Activated T-helper 17 cell treated with anti-CD3 and anti-CD28 coated beads, Interleukin-2, amount 50 U/mL, for 72 hours (primary cell): ENCODE measurements around the gene PALM3. TPM values are rescaled to one million over a fixed set of nuclear protein-coding genes. Genes with fewer than 3 reads are reported as not detected.
A peak's percentile ranks its signal among the peaks of the same experiment; 100 is the strongest.
"Not testable (repeated sequence)": the region's sequence is repeated elsewhere in the genome, so short reads cannot be mapped to it uniquely, and the experiment has no call there.

Experiments used
- ATAC-seq: fragments of 150-1000 bp; cut with Tn5 transposase; replicated peaks from 2 replicates; pipeline ENCODE4 v1.10.0; 2021; ENCODE audit warnings: mild to moderate bottlenecking, moderate library complexity
- H3K27ac Mint-ChIP-seq: one replicate; pipeline ENCODE4 v1.8.0; 2022; ENCODE audit warnings: mixed read lengths
- H3K27me3 Mint-ChIP-seq: one replicate; pipeline ENCODE4 v1.8.0; 2022; ENCODE audit warnings: mixed read lengths
- H3K36me3 Mint-ChIP-seq: one replicate; pipeline ENCODE4 v1.8.0; 2022; ENCODE audit warnings: low read depth, mild to moderate bottlenecking, mixed read lengths
- H3K4me1 Mint-ChIP-seq: one replicate; pipeline ENCODE4 v1.8.0; 2022; ENCODE audit warnings: mixed read lengths
- H3K4me3 Mint-ChIP-seq: one replicate; pipeline ENCODE4 v1.8.0; 2022; ENCODE audit warnings: mild to moderate bottlenecking, mixed read lengths
- H3K9me3 Mint-ChIP-seq: one replicate; pipeline ENCODE4 v1.8.0; 2022; ENCODE audit warnings: mixed read lengths
- total RNA-seq, 2 donors: library from RNA; stranded (reverse); gene quantifications; one replicate each; pipeline ENCODE4 v1.2.3, GENCODE V29; 2022

PALM3 gene
- total RNA-seq, 2 donors from 2014 or later, result not detected

- H3K4me3 Mint-ChIP-seq, H3K4me1 Mint-ChIP-seq, H3K27me3 Mint-ChIP-seq, H3K9me3 Mint-ChIP-seq: not testable (repeated sequence)
- Mint-ChIP-seq H3K27ac (peak overlapping the region; percentile 83), H3K36me3 (peaks cover 94% of the 10 kb centered on the region)
- peak; percentile 61 for ATAC-seq
These were observed 18.9 kb downstream of the PALM3 start for GRCh38 chr19:14042659-14043608.

GRCh38 chr19:14039181-14039580 is 22.7 kb downstream of the PALM3 start:
- Mint-ChIP-seq H3K9me3 (no peaks in the 10 kb centered on the region), H3K27me3 (no peaks in the 10 kb centered on the region), H3K4me3 (no peak overlapping the region), H3K4me1 (peaks cover 2% of the 10 kb centered on the region), H3K27ac (no peak overlapping the region), H3K36me3 (peaks cover 89% of the 10 kb centered on the region)
- no peak for ATAC-seq

GRCh38 chr19:14035706-14036105 is 26.2 kb downstream of the PALM3 start:
- H3K4me1 Mint-ChIP-seq, result peaks cover 12% of the 10 kb centered on the region
- ATAC-seq, result no peak
- no peak overlapping the region for H3K27ac Mint-ChIP-seq
- H3K9me3 Mint-ChIP-seq, result no peaks in the 10 kb centered on the region
- no peaks in the 10 kb centered on the region for H3K27me3 Mint-ChIP-seq
- peaks cover 81% of the 10 kb centered on the region for H3K36me3 Mint-ChIP-seq
- no peak overlapping the region for H3K4me3 Mint-ChIP-seq

GRCh38 chr19:14035159-14035558 is 26.7 kb downstream of the PALM3 start:
- not testable (repeated sequence) for H3K27ac Mint-ChIP-seq, H3K27me3 Mint-ChIP-seq, H3K9me3 Mint-ChIP-seq, H3K4me3 Mint-ChIP-seq, ATAC-seq
- H3K4me1 Mint-ChIP-seq, result peaks cover 12% of the 10 kb centered on the region
- H3K36me3 Mint-ChIP-seq, result peaks cover 75% of the 10 kb centered on the region

GRCh38 chr19:14033946-14034345 is 27.9 kb downstream of the PALM3 start:
- H3K4me1 Mint-ChIP-seq, result peaks cover 12% of the 10 kb centered on the region
- no peaks in the 10 kb centered on the region for H3K27me3 Mint-ChIP-seq
- ATAC-seq, result no peak
- H3K9me3 Mint-ChIP-seq, result no peaks in the 10 kb centered on the region
- peaks cover 63% of the 10 kb centered on the region for H3K36me3 Mint-ChIP-seq
- peak overlapping the region; percentile 51 for H3K27ac Mint-ChIP-seq
- H3K4me3 Mint-ChIP-seq, result peak overlapping the region; percentile 51

GRCh38 chr19:14031719-14032480 is 30.0 kb downstream of the PALM3 start, which contains the start of gene IL27RA:
Gene IL27RA (plus strand): TSS chr19:14031762. CDS start chr19:14031873, 111 bp downstream.
- Mint-ChIP-seq H3K36me3 (peaks cover 43% of the 10 kb centered on the region), H3K27me3 (no peaks in the 10 kb centered on the region)
- peak; percentile 78 for ATAC-seq

GRCh38 chr19:14030997-14031718 is 30.7 kb downstream of the PALM3 start:
- Mint-ChIP-seq H3K27me3 (no peaks in the 10 kb centered on the region), H3K27ac (peak overlapping the region; percentile 91), H3K4me3 (peak overlapping the region; percentile 85), H3K4me1 (peaks cover 12% of the 10 kb centered on the region), H3K9me3 (no peaks in the 10 kb centered on the region), H3K36me3 (peaks cover 35% of the 10 kb centered on the region)
- ATAC-seq, result no peak

More at GRCh38 chr19:14031719-14032480, 30.0 kb downstream of the PALM3 start, which contains the start of gene IL27RA:
- Mint-ChIP-seq H3K4me3 (peak within 1 kb of the TSS; percentile 85), H3K9me3 (no peaks in the 10 kb centered on the region), H3K4me1 (peaks cover 12% of the 10 kb centered on the region), H3K27ac (peak within 1 kb of the TSS; percentile 91)

- H3K27ac Mint-ChIP-seq, result no peak overlapping the region
- H3K4me3 Mint-ChIP-seq, result no peak overlapping the region
- ATAC-seq, result no peak
- H3K27me3 Mint-ChIP-seq, result no peaks in the 10 kb centered on the region
- H3K9me3 Mint-ChIP-seq, result no peaks in the 10 kb centered on the region
- H3K36me3 Mint-ChIP-seq, result peaks cover 18% of the 10 kb centered on the region
- peaks cover 7% of the 10 kb centered on the region for H3K4me1 Mint-ChIP-seq
These were observed 33.0 kb downstream of the PALM3 start for GRCh38 chr19:14028901-14029300.

GRCh38 chr19:14027856-14028450 is 33.9 kb downstream of the PALM3 start, which contains the start of gene RLN3:
Gene RLN3 (plus strand): TSS chr19:14028148. CDS start chr19:14028205, 57 bp downstream.
- Mint-ChIP-seq H3K9me3 (no peaks in the 10 kb centered on the region), H3K4me3 (no peak within 1 kb of the TSS), H3K36me3 (peaks cover 13% of the 10 kb centered on the region), H3K4me1 (peaks cover 6% of the 10 kb centered on the region), H3K27me3 (no peaks in the 10 kb centered on the region), H3K27ac (no peak within 1 kb of the TSS)
- ATAC-seq, result no peak

GRCh38 chr19:14026652-14027192 is 35.2 kb downstream of the PALM3 start:
- not testable (repeated sequence) for H3K27me3 Mint-ChIP-seq, H3K4me1 Mint-ChIP-seq, ATAC-seq

GRCh38 chr19:14023404-14024235 is 38.3 kb downstream of the PALM3 start:
- Mint-ChIP-seq H3K9me3 (no peaks in the 10 kb centered on the region), H3K4me3 (no peak overlapping the region), H3K36me3 (no peaks in the 10 kb centered on the region), H3K27me3 (no peaks in the 10 kb centered on the region), H3K27ac (peak overlapping the region; percentile 40), H3K4me1 (no peaks in the 10 kb centered on the region)
- ATAC-seq, result peak; percentile 12

More at GRCh38 chr19:14026652-14027192, 35.2 kb downstream of the PALM3 start:
- H3K4me3 Mint-ChIP-seq, H3K36me3 Mint-ChIP-seq, H3K9me3 Mint-ChIP-seq, H3K27ac Mint-ChIP-seq: not testable (repeated sequence)

GRCh38 chr19:14022469-14022868 is 39.4 kb downstream of the PALM3 start:
- no peak overlapping the region for H3K4me3 Mint-ChIP-seq
- no peaks in the 10 kb centered on the region for H3K4me1 Mint-ChIP-seq
- H3K9me3 Mint-ChIP-seq, result no peaks in the 10 kb centered on the region
- no peaks in the 10 kb centered on the region for H3K27me3 Mint-ChIP-seq
- ATAC-seq, result peak; percentile 23
- H3K27ac Mint-ChIP-seq, result no peak overlapping the region
- H3K36me3 Mint-ChIP-seq, result no peaks in the 10 kb centered on the region

- H3K9me3 Mint-ChIP-seq, result no peaks in the 10 kb centered on the region
- no peaks in the 10 kb centered on the region for H3K36me3 Mint-ChIP-seq
- no peaks in the 10 kb centered on the region for H3K27me3 Mint-ChIP-seq
- H3K27ac Mint-ChIP-seq, result no peak overlapping the region
- H3K4me3 Mint-ChIP-seq, result no peak overlapping the region
- H3K4me1 Mint-ChIP-seq, result no peaks in the 10 kb centered on the region
- peak; percentile 54 for ATAC-seq
These were observed 40.4 kb downstream of the PALM3 start for GRCh38 chr19:14021474-14021873.
